ENCODE results near the gene WDR76.
"Not testable (repeated sequence)": the region's sequence is repeated elsewhere in the genome, so short reads cannot be mapped to it uniquely, and the experiment has no call there.

Gene WDR76

GRCh38 chr15:43821505-43821904 lies 5.3 kb upstream of the WDR76 start:
- no peak for DNase-seq (ENCODE audit: low read depth)

GRCh38 chr15:43824302-43825246 lies 2.2 kb upstream of the WDR76 start, which contains the start of gene MFAP1:
Gene MFAP1, minus strand, starts transcription at chr15:43824690. Its CDS starts 121 bp downstream, at chr15:43824569.
- DNase-seq (ENCODE audit: low read depth) = peak; percentile 84

GRCh38 chr15:43825305-43825704 lies 1.5 kb upstream of the WDR76 start:
- DNase-seq (ENCODE audit: low read depth) = not testable (repeated sequence)

GRCh38 chr15:43826029-43826507 lies 734 bp upstream of the WDR76 start:
- no peak for DNase-seq (ENCODE audit: low read depth)

- DNase-seq (ENCODE audit: low read depth) = no peak
Measured at GRCh38 chr15:43828061-43828657, 1.4 kb downstream of the WDR76 start.

GRCh38 chr15:43829951-43830540 lies 3.2 kb downstream of the WDR76 start:
- DNase-seq (ENCODE audit: low read depth) = not testable (repeated sequence)

- DNase-seq (ENCODE audit: low read depth) = not testable (repeated sequence)
Measured at GRCh38 chr15:43830691-43831275, 4.0 kb downstream of the WDR76 start.

GRCh38 chr15:43831519-43832052 lies 4.8 kb downstream of the WDR76 start:
- DNase-seq (ENCODE audit: low read depth) = not testable (repeated sequence)

- DNase-seq (ENCODE audit: low read depth) = not testable (repeated sequence)
Measured at GRCh38 chr15:43832485-43832884, 5.7 kb downstream of the WDR76 start.

GRCh38 chr15:43845421-43845820 lies 18.6 kb downstream of the WDR76 start:
- no peak for DNase-seq (ENCODE audit: low read depth)

- DNase-seq (ENCODE audit: low read depth) = no peak
Measured at GRCh38 chr15:43851251-43851650, 24.4 kb downstream of the WDR76 start.

GRCh38 chr15:43852607-43853006 lies 25.8 kb downstream of the WDR76 start:
- DNase-seq (ENCODE audit: low read depth) = no peak

GRCh38 chr15:43854801-43855200 lies 28.0 kb downstream of the WDR76 start:
- DNase-seq (ENCODE audit: low read depth) = no peak

GRCh38 chr15:43859546-43859945 lies 32.7 kb downstream of the WDR76 start:
- no peak for DNase-seq (ENCODE audit: low read depth)

- not testable (repeated sequence) for DNase-seq (ENCODE audit: low read depth)
Measured at GRCh38 chr15:43866636-43867035, 39.8 kb downstream of the WDR76 start.

- DNase-seq (ENCODE audit: low read depth) = no peak
Measured at GRCh38 chr15:43867096-43867495, 40.3 kb downstream of the WDR76 start.

- DNase-seq (ENCODE audit: low read depth) = no peak
Measured at GRCh38 chr15:43868406-43868805, 41.6 kb downstream of the WDR76 start.

GRCh38 chr15:43871835-43872234 lies 45.0 kb downstream of the WDR76 start:
- DNase-seq (ENCODE audit: low read depth) = no peak

GRCh38 chr15:43872416-43873020 lies 45.7 kb downstream of the WDR76 start:
- DNase-seq (ENCODE audit: low read depth) = no peak

GRCh38 chr15:43873651-43874050 lies 46.8 kb downstream of the WDR76 start:
- no peak for DNase-seq (ENCODE audit: low read depth)

- DNase-seq (ENCODE audit: low read depth) = no peak
Measured at GRCh38 chr15:43876872-43877271, 50.1 kb downstream of the WDR76 start.

- DNase-seq (ENCODE audit: low read depth) = no peak
Measured at GRCh38 chr15:43877371-43877770, 50.6 kb downstream of the WDR76 start.

Data from activated T-helper 1 cell treated with Interleukin-2 at 50 U/mL for 16 hours (primary cell).